Activated T-helper 9 cell treated with anti-CD3 and anti-CD28 coated beads, Interleukin-2, amount 50 U/mL, for 16 hours (primary cell): ENCODE results near the gene PJA2.

ENCODE experiments used
- DNase-seq: peaks from one replicate; pipeline ENCODE4 v3.0.0-alpha.2; 2020; ENCODE audit warnings: low read depth

Gene PJA2

DNA sequence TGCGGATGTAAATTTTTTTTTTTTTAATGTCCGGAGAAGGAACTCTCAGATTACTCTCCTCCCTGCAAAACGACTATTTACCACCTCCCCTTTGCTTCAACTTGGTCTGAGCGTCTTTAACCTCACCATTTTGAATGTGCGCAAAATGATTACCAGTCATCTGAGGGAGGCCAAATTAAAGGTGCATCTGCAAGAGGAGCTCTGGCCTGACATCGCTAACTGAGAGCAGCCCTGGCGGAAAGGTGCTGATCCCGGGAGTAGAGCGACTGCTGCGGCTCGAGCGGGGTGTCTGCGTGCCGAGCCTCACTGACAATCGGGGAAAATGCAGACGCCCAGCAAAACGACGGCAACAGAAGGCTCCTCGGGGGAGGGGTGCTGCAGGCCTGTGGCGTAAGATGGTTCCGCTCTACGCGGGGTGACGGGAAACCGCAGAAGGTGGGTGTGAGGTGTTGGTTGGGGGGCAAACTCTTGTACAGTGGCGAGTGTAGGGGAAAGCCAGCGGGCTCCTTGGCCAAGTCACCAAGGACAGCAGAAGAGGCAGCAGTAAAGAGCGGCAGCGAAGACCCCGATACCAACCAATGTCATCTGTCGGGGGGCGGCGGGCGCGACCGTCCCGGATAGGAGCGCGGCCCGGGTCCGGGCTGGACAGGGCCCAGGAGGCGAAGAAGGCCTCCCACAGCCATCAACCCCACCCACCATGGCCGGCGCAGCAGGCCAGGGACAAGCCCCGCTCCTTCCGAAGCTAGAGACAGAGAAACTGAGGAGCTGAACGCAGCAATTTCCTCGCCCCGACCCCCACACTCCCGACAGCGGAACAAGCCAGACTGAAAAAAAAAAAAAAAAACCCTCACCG, 557 bp downstream of the PJA2 start:
- peak; percentile 61 for DNase-seq

DNA sequence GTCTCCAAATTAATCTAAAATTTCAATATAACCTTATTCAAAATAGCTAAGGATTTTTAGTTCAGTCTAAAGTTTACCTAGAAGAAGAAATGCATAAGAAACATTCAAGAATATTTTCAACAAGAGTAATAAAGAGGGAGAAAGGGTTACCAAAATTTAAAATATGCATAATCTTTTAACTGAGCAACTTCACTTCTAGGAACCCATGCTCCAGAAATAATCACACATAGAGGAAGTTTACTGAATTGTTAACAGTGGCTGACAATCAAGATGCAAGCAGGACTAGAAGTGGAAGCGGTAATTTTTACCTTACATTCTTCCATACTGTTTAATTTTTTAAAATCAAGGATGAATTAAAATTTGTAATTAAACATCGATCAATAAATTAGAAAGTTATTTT, 1.9 kb downstream of the PJA2 start:
- DNase-seq = no peak

DNA sequence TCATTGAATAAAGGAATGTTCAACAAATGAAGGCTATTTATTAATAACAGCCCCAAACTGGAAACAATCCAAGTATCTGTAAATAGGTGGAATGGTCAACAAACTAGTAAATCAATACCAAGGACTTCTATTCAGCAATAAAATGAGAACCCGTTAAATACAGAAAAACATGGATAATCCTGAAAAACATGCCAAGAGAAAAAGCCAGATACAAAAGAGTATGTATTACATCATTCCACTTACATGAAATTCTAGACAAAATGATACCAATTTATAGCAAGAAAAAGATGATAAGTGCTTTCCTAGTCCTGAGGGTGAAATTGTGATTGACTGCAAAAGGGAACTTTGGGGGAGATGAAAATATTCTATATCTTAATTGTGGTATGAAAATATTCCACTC, 3.1 kb downstream of the PJA2 start:
- DNase-seq = no peak

DNA sequence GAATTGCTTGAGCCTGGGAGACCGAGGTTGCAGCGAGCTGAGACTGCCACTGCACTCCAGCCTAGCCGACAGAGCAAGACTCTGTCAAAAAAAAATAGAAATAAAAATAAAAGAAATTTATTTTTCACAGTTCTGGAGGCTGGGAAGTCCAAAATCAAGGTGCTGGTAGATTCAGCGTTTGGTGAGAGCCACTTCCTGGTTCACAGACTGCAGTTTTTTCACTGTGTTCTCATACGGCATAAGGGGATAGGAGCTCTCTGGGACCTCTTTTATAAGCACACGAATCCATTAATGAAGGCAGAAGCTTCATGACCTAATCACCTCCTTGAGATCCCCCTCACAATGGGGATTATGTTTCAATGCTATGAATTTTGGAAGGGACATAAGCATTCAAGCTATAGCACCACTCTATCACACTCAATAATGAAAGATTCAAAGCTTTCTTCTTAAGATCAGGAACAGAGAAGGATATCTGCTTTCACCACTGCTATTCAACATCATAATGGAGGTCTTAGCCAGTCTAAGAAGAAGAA, 5.3 kb downstream of the PJA2 start:
- no peak for DNase-seq

GRCh38 chr5:109403469-109403868, 6.3 kb downstream of the PJA2 start:
- DNase-seq = no peak

DNA sequence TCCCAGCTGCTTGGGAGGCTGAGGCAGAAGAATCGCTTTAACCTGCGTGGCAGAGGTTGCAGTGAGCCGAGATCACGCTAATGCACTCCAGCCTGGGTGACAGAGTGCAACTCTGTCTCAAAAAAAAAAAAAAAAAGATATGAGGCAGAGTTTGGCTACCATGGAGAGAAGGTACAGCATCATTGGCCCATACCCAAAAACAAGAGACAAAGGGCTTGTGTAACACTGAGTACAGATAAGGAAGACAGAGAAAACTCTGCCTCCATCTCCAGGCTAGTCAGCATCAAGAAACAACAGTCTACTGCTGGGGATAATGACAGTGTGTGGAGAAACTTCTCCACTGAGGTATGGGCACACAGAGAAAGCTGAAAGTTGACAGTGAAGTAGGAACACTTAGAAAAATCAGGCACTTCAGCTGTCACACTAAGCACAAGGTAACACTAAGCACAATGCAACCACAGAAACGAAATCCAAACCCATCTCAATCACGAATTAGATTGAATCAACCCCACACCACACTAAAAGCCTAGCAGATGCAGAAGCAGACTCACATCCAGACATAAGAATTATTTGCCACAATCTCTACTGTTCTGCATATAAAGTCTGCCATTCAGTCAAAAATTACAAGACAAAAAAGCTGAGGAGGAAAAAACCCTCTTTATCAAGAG, 10.5 kb downstream of the PJA2 start:
- no peak for DNase-seq

DNA sequence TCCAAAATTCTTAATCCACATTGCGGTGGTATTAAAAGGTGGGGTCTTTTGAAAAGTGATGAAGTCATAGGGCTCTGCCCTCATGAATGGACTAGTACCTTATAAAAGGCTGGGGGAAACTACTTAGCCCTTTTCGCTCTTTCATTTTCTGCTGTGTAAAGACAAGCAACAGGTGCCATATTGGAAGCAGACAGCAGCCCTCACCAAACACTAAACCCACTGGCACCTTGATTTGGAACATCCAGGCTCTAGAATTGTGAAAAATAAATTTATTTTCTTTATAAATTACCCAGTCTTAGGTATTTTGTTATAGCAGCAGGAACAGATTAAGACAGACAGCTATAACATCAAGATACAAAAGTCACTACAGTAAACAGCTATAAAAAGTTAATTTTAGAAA, 12.8 kb downstream of the PJA2 start:
- no peak for DNase-seq

DNA sequence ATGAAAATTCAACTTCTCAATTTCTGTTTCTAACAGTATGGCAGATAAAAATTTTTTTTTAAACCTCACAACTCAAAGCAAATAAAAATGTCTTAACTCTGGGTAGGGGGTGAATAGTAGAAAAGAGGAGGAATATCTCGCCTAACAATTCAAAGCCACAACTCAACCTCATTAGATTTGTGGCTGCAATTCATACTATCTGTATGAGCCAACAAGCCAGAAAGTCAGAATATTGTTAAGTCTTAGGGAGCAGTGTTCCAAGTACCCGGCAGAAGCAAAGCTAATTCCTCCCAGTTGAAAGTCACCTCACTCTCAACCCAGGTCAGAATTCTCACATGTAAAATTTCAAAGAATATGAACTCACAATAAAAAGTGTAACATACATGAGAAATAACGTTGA, 15.0 kb downstream of the PJA2 start:
- DNase-seq = no peak

DNA sequence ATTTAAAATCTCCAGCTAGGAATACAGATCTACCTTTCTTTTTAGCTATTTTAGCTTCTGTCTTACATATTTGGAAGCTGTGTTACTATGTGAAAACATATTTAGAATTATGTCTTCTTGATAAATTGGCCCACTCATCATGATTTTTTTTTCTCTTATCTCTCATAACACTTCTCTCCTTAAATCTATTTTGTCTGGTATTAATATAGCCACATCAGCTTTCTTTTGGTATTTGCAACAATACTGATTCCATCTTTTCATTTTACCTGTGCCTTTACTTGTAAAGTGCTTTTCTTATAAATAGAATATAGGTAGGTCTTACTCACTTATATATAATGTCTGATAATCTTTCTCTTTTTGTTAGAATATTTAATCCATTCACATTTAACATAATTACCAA, 19.6 kb downstream of the PJA2 start:
- DNase-seq = no peak

DNA sequence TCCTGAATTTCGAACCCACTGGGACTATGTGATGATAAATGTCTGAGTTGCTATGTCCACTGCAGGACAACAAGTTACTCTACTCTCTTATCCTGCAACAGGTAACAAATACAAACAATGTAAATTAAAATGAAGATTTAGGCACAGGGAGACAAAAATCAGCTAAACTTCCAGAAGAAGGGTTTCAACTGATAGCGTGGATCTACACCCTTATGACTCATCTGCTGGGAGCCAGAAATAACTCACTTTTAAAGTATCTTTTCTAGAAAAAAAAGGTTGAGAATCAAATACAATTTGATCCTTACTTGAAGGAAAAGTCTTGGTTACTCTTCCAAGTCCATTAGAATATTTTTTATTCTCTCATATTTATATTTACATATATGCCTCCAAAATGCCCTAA, 21.4 kb downstream of the PJA2 start:
- no peak for DNase-seq

DNA sequence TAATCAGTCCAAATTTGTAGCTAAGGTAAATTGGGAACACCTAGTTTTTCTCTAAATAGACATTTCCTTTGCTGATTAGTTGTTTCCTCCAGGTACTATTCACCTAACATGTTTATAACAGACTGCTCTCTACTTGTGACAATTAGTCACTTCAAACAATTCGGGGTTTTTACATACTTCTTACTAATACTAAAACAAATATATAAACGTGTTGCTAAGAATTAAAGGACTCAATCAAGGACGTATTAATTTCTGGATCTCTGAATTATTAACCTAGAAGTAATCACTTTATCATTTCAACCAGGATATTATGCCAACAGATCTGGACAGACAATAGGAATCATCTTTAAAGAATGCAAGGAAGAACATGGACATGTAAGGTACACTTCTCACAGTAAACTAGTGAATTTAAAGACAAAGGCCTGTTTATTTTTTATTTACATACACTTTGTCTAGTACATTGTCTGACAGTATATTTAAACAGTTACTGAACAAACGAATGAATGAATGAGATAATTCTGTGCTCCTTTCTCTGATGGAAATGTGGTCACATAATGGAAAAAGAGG, 22.3 kb downstream of the PJA2 start:
- no peak for DNase-seq

GRCh38 chr5:109378095-109378494, 31.7 kb downstream of the PJA2 start:
- DNase-seq = no peak

- DNase-seq = no peak
Measured at GRCh38 chr5:109374625-109375024, 35.1 kb downstream of the PJA2 start.

GRCh38 chr5:109373932-109374331, 35.8 kb downstream of the PJA2 start:
- no peak for DNase-seq

- DNase-seq = no peak
Measured at GRCh38 chr5:109370343-109370742, 39.4 kb downstream of the PJA2 start.

DNA sequence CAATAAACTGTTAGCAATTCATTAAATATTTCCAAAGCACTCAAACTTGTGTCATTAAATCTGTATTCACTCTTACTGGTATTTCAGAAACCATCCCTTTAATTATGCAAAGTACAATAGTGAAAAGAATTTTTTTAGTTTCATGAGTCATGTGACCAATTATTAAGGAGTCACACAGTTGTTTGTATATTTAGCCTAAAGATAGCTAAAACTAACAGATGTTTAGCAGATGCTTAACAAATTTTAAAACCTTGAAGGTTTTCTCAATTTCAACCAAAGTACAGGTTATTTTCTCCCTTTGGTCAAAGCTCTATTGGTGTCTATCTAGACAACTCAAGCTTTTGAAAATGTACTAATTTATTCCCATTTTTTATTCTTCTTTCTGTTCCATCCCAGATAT, 44.1 kb downstream of the PJA2 start:
- DNase-seq = no peak

DNA sequence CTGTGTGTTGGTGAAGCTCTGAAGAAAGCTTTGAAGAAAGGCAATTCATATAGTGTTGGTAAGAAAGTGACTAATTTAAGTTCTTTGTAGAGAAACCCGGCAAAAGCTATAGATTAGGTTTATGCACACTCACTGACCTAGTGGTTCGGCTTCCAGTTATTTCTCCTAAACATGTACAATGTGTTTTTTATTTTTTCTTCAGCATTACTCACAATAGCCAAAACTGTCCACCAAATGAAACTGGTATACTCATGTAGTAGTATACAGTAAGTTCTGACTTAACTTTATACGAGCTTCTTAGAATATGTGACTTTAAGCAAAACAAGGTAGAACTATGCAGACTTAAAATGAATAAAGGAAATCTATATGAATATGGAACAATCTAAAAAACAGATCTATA, 44.8 kb downstream of the PJA2 start:
- no peak for DNase-seq

- DNase-seq = no peak
Measured at GRCh38 chr5:109359642-109360041, 50.1 kb downstream of the PJA2 start.

DNA sequence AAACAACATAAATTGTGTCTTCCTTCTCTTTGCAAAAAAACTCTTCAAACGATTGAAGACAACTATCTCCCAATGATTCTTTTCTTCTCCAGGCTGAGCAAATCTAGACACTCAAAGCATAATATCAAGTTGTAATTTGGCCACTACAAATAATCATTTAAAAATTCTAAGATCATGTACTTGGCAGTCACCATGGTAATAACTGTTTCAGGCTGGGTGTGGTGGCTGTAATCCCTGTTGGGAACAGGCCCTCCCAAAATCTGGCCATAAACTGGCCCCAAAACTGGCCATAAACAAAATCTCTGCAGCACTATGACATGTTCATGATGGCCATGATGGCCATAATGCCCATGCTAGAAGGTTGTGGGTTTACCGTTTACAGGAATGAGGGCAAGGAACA, 52.0 kb downstream of the PJA2 start:
- DNase-seq = no peak

GRCh38 chr5:109354761-109355160, 55.0 kb downstream of the PJA2 start:
- DNase-seq = no peak

GRCh38 chr5:109351988-109352864, 57.5 kb downstream of the PJA2 start:
- DNase-seq = no peak
